Panc1 (cell line): ENCODE data around the gene TFCP2L1. TPM values are rescaled to one million over a fixed set of nuclear protein-coding genes. Genes with fewer than 3 reads are reported as not detected.

Experiments
- ATAC-seq: fragments of 200-7000 bp; cut with Tn5 transposase; 2 replicates; pipeline ENCODE4 v1.9.1; 2020; ENCODE audit warnings: mild to moderate bottlenecking, moderate library complexity
- BruUV-seq: library from RNA; stranded (reverse); fragments of 400-500 nt; replicated peaks from 2 replicates; lab custom pipeline; 2021; lab: Mats Ljungman, UMichigan
- CTCF ChIA-PET: fragments of 300-600 bp; sonication (Branson Sonifier 250); formaldehyde crosslinking; loops from one replicate; lab custom pipeline; 2022; ENCODE audit warnings: antibody characterized with exemption; lab: Charles Lee
- POLR2A ChIA-PET: fragments of 300-600 bp; sonication (Branson Sonifier 250); formaldehyde crosslinking; loops from one replicate; lab custom pipeline; 2022; ENCODE audit warnings: antibody characterized with exemption; lab: Charles Lee
- DNase-seq: peaks from one replicate; pipeline ENCODE4 v3.0.0-alpha.2; 2010; ENCODE audit warnings: low read depth, low spot score
- H3K27ac ChIP-seq: 2 replicates; pipeline ENCODE4 v1.5.1; 2011; ENCODE audit warnings: mild to moderate bottlenecking, low read length, inconsistent platforms
- H3K27me3 ChIP-seq: fragments of 200-500 bp; sonication (Bioruptor generic); 2 replicates; pipeline ENCODE4 v1.6.0; 2014; ENCODE audit warnings: low read length, inconsistent platforms; ENCODE audit not compliant: control insufficient read depth, insufficient read depth
- H3K36me3 ChIP-seq: fragments of 200-500 bp; sonication (Bioruptor generic); 2 replicates; pipeline ENCODE4 v1.5.1; 2014; ENCODE audit warnings: inconsistent platforms, mild to moderate bottlenecking, low read length, moderate library complexity; ENCODE audit not compliant: control insufficient read depth, insufficient read depth
- H3K4me1 ChIP-seq: 2 replicates; pipeline ENCODE4 v1.5.1; 2011; ENCODE audit warnings: inconsistent platforms, mild to moderate bottlenecking, low read length, moderate library complexity; ENCODE audit not compliant: control insufficient read depth, insufficient read depth
- H3K4me3 ChIP-seq, 2 experiments: 2 replicates each; pipeline ENCODE4 v1.5.1; 2011 to 2012; ENCODE audit warnings: low read depth in 2 of 2, low read length in 2 of 2, mild to moderate bottlenecking in 2 of 2, inconsistent platforms in 1 of 2, moderate library complexity in 1 of 2
- H3K9me3 ChIP-seq: fragments of 200-500 bp; sonication (Bioruptor generic); 2 replicates; pipeline ENCODE4 v1.5.1; 2014; ENCODE audit warnings: low read depth, mild to moderate bottlenecking, inconsistent platforms, low read length, moderate library complexity; ENCODE audit not compliant: control insufficient read depth, insufficient read depth
- CTCF ChIP-seq: fragments of 450-650 bp; IDR thresholded peaks from 2 replicates; pipeline ENCODE4 v1.5.1; 2017; ENCODE audit warnings: mild to moderate bottlenecking
- POLR2AphosphoS5 ChIP-seq: IDR thresholded peaks from 2 replicates; pipeline ENCODE4 v1.6.1; 2012; ENCODE audit warnings: mild to moderate bottlenecking, low read depth, low read length, moderate library complexity
- REST ChIP-seq, 2 experiments: IDR thresholded peaks; 2 replicates each; pipeline ENCODE4 v1.6.1; 2011 to 2012; ENCODE audit warnings: low read depth in 2 of 2, control low read depth in 1 of 2, low read length in 1 of 2, mild to moderate bottlenecking in 1 of 2, moderate library complexity in 1 of 2; ENCODE audit not compliant: insufficient read depth in 1 of 2
- SIN3A ChIP-seq: IDR thresholded peaks from 2 replicates; pipeline ENCODE4 v1.6.1; 2012; ENCODE audit warnings: low read depth, mild to moderate bottlenecking, low read length, moderate library complexity, borderline replicate concordance; ENCODE audit not compliant: insufficient read depth
- TCF7L2 ChIP-seq: IDR thresholded peaks from 2 replicates; pipeline ENCODE4 v1.6.1; 2011; ENCODE audit warnings: mild to moderate bottlenecking, low read depth, low read length, inconsistent platforms
- in situ Hi-C: cut with HindIII; loops from 2 replicates; pipeline ENCODE4 v1.10.0; 2016; ENCODE audit warnings: low sequenced_read_pairs, low pct_unique_long_range_greater_than_20kb
- intact Hi-C: fragments of 100-400 bp; cut with micrococcal nuclease; formaldehyde crosslinking; loops from one replicate; pipeline ENCODE4 v1.10.0; 2022; ENCODE audit not compliant: unreplicated experiment
- total RNA-seq: library from RNA; stranded (reverse); gene quantifications from one replicate; pipeline ENCODE4 v1.2.1, GENCODE V29; 2021; ENCODE audit not compliant: unreplicated experiment

The TFCP2L1 gene
- total RNA-seq, 1 experiment from 2014 or later = 4.9 TPM

GRCh38 chr2:121212661-121213325, 72.2 kb downstream of the TFCP2L1 start:
- no peak for DNase-seq
- Histone ChIP-seq H3K27ac (no peak overlapping the region), H3K4me1 (no peaks in the 10 kb centered on the region), H3K9me3 (no peaks in the 10 kb centered on the region), H3K36me3 (no peaks in the 10 kb centered on the region), H3K4me3 (no peak overlapping the region), H3K27me3 (no peaks in the 10 kb centered on the region)
- no peak for ATAC-seq
- no peak for TF ChIP-seq TCF7L2
- TF ChIP-seq POLR2AphosphoS5 = no peak
- TF ChIP-seq REST (IDR thresholded peaks at IDR 0.05; ENCODE audit: insufficient read depth in 1 of 2, low read depth in 2 of 2, low read length in 1 of 2) = no peak
- TF ChIP-seq CTCF = no peak
- no peak for TF ChIP-seq SIN3A
- intact Hi-C loops (no loop called here), in situ Hi-C loops (no loop called here)
- ChIA-PET CTCF (no interaction called here), POLR2A (no interaction called here)
- no TSS peak for BruUV-seq

GRCh38 chr2:121211689-121212151, 73.3 kb downstream of the TFCP2L1 start:
- CTCF ChIA-PET = interaction anchor here (0.6 kb wide), 1 partner anchor 119 kb away, joined by 5 read pairs; no protein-coding TSS in a partner anchor
- DNase-seq = no peak

More at GRCh38 chr2:121211689-121212151, 73.3 kb downstream of the TFCP2L1 start:
- no peaks in the 10 kb centered on the region for H3K27me3 ChIP-seq
- POLR2A ChIA-PET = no interaction called here
- no TSS peak for BruUV-seq
- no peak for TF ChIP-seq REST (IDR thresholded peaks at IDR 0.05; ENCODE audit: insufficient read depth in 1 of 2, low read depth in 2 of 2, low read length in 1 of 2)
- TF ChIP-seq TCF7L2 = no peak
- no peak for TF ChIP-seq POLR2AphosphoS5
- no peak for TF ChIP-seq SIN3A
- no peak for TF ChIP-seq CTCF
- no peak overlapping the region for H3K27ac ChIP-seq
- in situ Hi-C loops (no loop called here), intact Hi-C loops (no loop called here)
- no peaks in the 10 kb centered on the region for H3K36me3 ChIP-seq
- H3K4me3 ChIP-seq = no peak overlapping the region
- no peaks in the 10 kb centered on the region for H3K9me3 ChIP-seq
- peak; percentile 44; the same call in 1 of the 2 replicates for ATAC-seq
- H3K4me1 ChIP-seq = no peaks in the 10 kb centered on the region
